Measurements from ENCODE around the gene RIPPLY1.
A peak's percentile ranks its signal among the peaks of the same experiment; 100 is the strongest.
"Not testable (repeated sequence)": the region's sequence is repeated elsewhere in the genome, so short reads cannot be mapped to it uniquely, and the experiment has no call there.

RIPPLY1 gene

GRCh38 chrX:106906361-106906760, 3.2 kb upstream of the RIPPLY1 start:
- no peak for DNase-seq (ENCODE audit: low read depth)

GRCh38 chrX:106905064-106905708, 2.0 kb upstream of the RIPPLY1 start:
- DNase-seq (ENCODE audit: low read depth) = no peak

GRCh38 chrX:106903856-106904528, 851 bp upstream of the RIPPLY1 start:
- DNase-seq (ENCODE audit: low read depth) = no peak

GRCh38 chrX:106902684-106903083, 457 bp downstream of the RIPPLY1 start:
- DNase-seq (ENCODE audit: low read depth) = no peak

- no peak for DNase-seq (ENCODE audit: low read depth)
Observed at GRCh38 chrX:106901781-106902219, 1.3 kb downstream of the RIPPLY1 start.

- DNase-seq (ENCODE audit: low read depth) = no peak
Observed at GRCh38 chrX:106901341-106901740, 1.8 kb downstream of the RIPPLY1 start.

- no peak for DNase-seq (ENCODE audit: low read depth)
Observed at GRCh38 chrX:106899841-106900240, 3.3 kb downstream of the RIPPLY1 start.

- DNase-seq (ENCODE audit: low read depth) = no peak
Observed at GRCh38 chrX:106899276-106899675, 3.9 kb downstream of the RIPPLY1 start.

- no peak for DNase-seq (ENCODE audit: low read depth)
Observed at GRCh38 chrX:106898462-106898861, 4.7 kb downstream of the RIPPLY1 start.

GRCh38 chrX:106897259-106897658, 5.9 kb downstream of the RIPPLY1 start:
- DNase-seq (ENCODE audit: low read depth) = no peak

- no peak for DNase-seq (ENCODE audit: low read depth)
Observed at GRCh38 chrX:106894978-106895452, 8.1 kb downstream of the RIPPLY1 start.

GRCh38 chrX:106894392-106894909, 8.7 kb downstream of the RIPPLY1 start:
- DNase-seq (ENCODE audit: low read depth) = peak; percentile 10

GRCh38 chrX:106891762-106892460, 11.2 kb downstream of the RIPPLY1 start:
- no peak for DNase-seq (ENCODE audit: low read depth)

GRCh38 chrX:106889468-106889867, 13.7 kb downstream of the RIPPLY1 start:
- DNase-seq (ENCODE audit: low read depth) = no peak

GRCh38 chrX:106875151-106875550, 28.0 kb downstream of the RIPPLY1 start:
- DNase-seq (ENCODE audit: low read depth) = no peak

- DNase-seq (ENCODE audit: low read depth) = no peak
Observed at GRCh38 chrX:106874075-106874474, 29.1 kb downstream of the RIPPLY1 start.

- DNase-seq (ENCODE audit: low read depth) = not testable (repeated sequence)
Observed at GRCh38 chrX:106872796-106873195, 30.3 kb downstream of the RIPPLY1 start.

- no peak for DNase-seq (ENCODE audit: low read depth)
Observed at GRCh38 chrX:106863697-106864096, 39.4 kb downstream of the RIPPLY1 start.

- no peak for DNase-seq (ENCODE audit: low read depth)
Observed at GRCh38 chrX:106862972-106863688, 40.0 kb downstream of the RIPPLY1 start.
